GM21447 (cell line): Measurements from ENCODE around the gene RCAN1.

Source experiments
- ATAC-seq: cut with Tn5 transposase; IDR thresholded peaks from one replicate; pipeline ENCODE4 v1.9.1; 2021; ENCODE audit not compliant: unreplicated experiment

The RCAN1 gene

GRCh38 chr21:34602061-34602460 lies 12.9 kb downstream of the RCAN1 start:
- ATAC-seq: no peak

- ATAC-seq: no peak
These were observed 15.3 kb downstream of the RCAN1 start for GRCh38 chr21:34599534-34600101.

- ATAC-seq: no peak
These were observed 15.9 kb downstream of the RCAN1 start for GRCh38 chr21:34598931-34599400.

- no peak for ATAC-seq
These were observed 17.5 kb downstream of the RCAN1 start for GRCh38 chr21:34597406-34597805.

GRCh38 chr21:34596561-34597271 lies 18.2 kb downstream of the RCAN1 start:
- ATAC-seq: no peak

- ATAC-seq: no peak
These were observed 19.5 kb downstream of the RCAN1 start for GRCh38 chr21:34595457-34595856.

- no peak for ATAC-seq
These were observed 20.2 kb downstream of the RCAN1 start for GRCh38 chr21:34594566-34595234.

GRCh38 chr21:34593954-34594531 lies 20.9 kb downstream of the RCAN1 start:
- ATAC-seq: no peak

GRCh38 chr21:34593423-34593822 lies 21.5 kb downstream of the RCAN1 start:
- ATAC-seq: no peak

GRCh38 chr21:34592120-34592955 lies 22.6 kb downstream of the RCAN1 start:
- ATAC-seq: no peak

GRCh38 chr21:34590520-34590919 lies 24.4 kb downstream of the RCAN1 start:
- no peak for ATAC-seq

- ATAC-seq: no peak
These were observed 25.2 kb downstream of the RCAN1 start for GRCh38 chr21:34589511-34590282.

GRCh38 chr21:34583926-34584563 lies 30.9 kb downstream of the RCAN1 start:
- ATAC-seq: no peak

GRCh38 chr21:34582506-34583150 lies 32.3 kb downstream of the RCAN1 start:
- no peak for ATAC-seq

- no peak for ATAC-seq
These were observed 34.7 kb downstream of the RCAN1 start for GRCh38 chr21:34580181-34580700.

- no peak for ATAC-seq
These were observed 35.5 kb downstream of the RCAN1 start for GRCh38 chr21:34579411-34579810.

- no peak for ATAC-seq
These were observed 38.8 kb downstream of the RCAN1 start for GRCh38 chr21:34576041-34576511.

GRCh38 chr21:34574601-34575529 lies 40.0 kb downstream of the RCAN1 start:
- no peak for ATAC-seq
